ENCODE results near the gene REXO1. TPM values are rescaled to one million over a fixed set of nuclear protein-coding genes. Genes with fewer than 3 reads are reported as not detected.

Gene REXO1
- total RNA-seq, 1 donor from 2014 or later: 37.9 TPM

DNA sequence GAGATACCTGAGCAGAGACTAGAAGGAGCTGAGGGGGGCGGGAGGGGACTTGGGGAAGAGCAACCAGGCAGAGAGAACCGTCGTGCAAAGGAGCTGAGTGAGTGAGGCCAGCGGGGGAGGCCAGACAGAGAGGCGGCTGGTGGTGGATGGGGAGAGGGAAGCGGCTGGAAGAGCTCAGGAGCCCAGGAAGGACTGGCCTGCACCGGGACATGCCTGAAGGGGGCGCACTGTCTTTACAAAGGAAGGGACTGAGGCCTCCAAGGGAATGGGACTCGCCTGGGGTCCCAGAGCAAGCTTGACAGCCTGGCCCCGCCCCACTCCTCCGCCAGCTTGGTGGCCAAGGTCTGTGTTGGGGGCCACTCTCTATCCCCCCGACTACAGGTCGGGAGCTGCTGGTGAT, 80.0 kb downstream of the REXO1 start:
- DNase-seq (ENCODE audit: extremely low spot score, unreplicated experiment): no peak
- Mint-ChIP-seq H3K36me3 (peaks cover 3% of the 10 kb centered on the region), H3K4me1 (ENCODE audit: unreplicated experiment) (peaks cover 2% of the 10 kb centered on the region), H3K27ac (no peak overlapping the region), H3K27me3 (peaks cover 83% of the 10 kb centered on the region), H3K4me3 (no peak overlapping the region), H3K9me3 (peaks cover 14% of the 10 kb centered on the region)
- TF ChIP-seq, protein P1, sequence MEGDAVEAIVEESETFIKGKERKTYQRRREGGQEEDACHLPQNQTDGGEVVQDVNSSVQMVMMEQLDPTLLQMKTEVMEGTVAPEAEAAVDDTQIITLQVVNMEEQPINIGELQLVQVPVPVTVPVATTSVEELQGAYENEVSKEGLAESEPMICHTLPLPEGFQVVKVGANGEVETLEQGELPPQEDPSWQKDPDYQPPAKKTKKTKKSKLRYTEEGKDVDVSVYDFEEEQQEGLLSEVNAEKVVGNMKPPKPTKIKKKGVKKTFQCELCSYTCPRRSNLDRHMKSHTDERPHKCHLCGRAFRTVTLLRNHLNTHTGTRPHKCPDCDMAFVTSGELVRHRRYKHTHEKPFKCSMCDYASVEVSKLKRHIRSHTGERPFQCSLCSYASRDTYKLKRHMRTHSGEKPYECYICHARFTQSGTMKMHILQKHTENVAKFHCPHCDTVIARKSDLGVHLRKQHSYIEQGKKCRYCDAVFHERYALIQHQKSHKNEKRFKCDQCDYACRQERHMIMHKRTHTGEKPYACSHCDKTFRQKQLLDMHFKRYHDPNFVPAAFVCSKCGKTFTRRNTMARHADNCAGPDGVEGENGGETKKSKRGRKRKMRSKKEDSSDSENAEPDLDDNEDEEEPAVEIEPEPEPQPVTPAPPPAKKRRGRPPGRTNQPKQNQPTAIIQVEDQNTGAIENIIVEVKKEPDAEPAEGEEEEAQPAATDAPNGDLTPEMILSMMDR (conservative IDR thresholded peaks at IDR 0.05): peak; percentile 49

DNA sequence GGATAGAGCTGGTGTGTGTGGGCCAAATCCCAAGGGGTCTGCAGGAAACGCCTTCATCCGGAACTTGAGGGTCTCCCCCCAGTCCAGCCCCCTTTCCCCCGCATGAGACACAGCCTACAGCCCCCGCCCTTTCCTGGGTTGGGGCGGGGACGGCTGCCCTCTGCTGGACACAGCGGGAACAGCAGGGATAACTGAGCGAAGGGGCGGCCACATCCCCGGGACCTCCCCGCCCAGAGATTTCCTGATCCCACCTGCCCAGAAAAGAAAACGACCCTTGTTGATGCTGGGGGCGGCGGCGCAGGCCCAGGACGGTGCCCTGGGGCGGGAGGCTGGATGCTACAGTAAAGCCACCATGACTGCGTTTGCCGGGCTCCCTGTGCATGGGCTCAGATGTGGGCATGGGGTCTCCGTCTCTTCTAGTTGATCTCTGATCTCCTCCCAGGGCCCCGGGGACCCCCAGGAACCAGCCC, 80.8 kb downstream of the REXO1 start:
- H3K27me3 Mint-ChIP-seq: peaks cover 81% of the 10 kb centered on the region
- DNase-seq (ENCODE audit: extremely low spot score, unreplicated experiment): no peak

GRCh38 chr19:1766800-1767352, 81.4 kb downstream of the REXO1 start:
- Mint-ChIP-seq H3K27ac (no peak overlapping the region), H3K36me3 (no peaks in the 10 kb centered on the region), H3K9me3 (peaks cover 14% of the 10 kb centered on the region)

More for the DNA sequence above, 80.8 kb downstream of the REXO1 start:
- TF ChIP-seq, protein P1 (conservative IDR thresholded peaks at IDR 0.05): peak; percentile 97
- Mint-ChIP-seq H3K4me1 (ENCODE audit: unreplicated experiment) (no peaks in the 10 kb centered on the region), H3K9me3 (peaks cover 14% of the 10 kb centered on the region), H3K4me3 (no peak overlapping the region), H3K27ac (no peak overlapping the region), H3K36me3 (no peaks in the 10 kb centered on the region)

GRCh38 chr19:1765904-1766799, 82.1 kb downstream of the REXO1 start:
- Mint-ChIP-seq H3K4me1 (ENCODE audit: unreplicated experiment) (no peaks in the 10 kb centered on the region), H3K9me3 (peaks cover 10% of the 10 kb centered on the region), H3K27ac (no peak overlapping the region), H3K36me3 (no peaks in the 10 kb centered on the region), H3K4me3 (no peak overlapping the region), H3K27me3 (peaks cover 81% of the 10 kb centered on the region)
- DNase-seq (ENCODE audit: extremely low spot score, unreplicated experiment): no peak
- TF ChIP-seq, protein P1 (conservative IDR thresholded peaks at IDR 0.05): no peak

More at GRCh38 chr19:1766800-1767352, 81.4 kb downstream of the REXO1 start:
- peaks cover 79% of the 10 kb centered on the region for H3K27me3 Mint-ChIP-seq
- H3K4me1 Mint-ChIP-seq (ENCODE audit: unreplicated experiment): no peaks in the 10 kb centered on the region
- TF ChIP-seq, protein P1 (conservative IDR thresholded peaks at IDR 0.05): no peak
- H3K4me3 Mint-ChIP-seq: no peak overlapping the region
- no peak for DNase-seq (ENCODE audit: extremely low spot score, unreplicated experiment)

Small RNAs within 50 kb of the gene (microRNA-seq; reads per million reads assigned to microRNA genes)
- gene MIR1909: 1.7 reads per million

Other genes starting within 250 kb of the REXO1 start
- 191 and 290 TPM in 2 replicates for gene UQCR11, start 243.0 kb downstream of the REXO1 start, total RNA-seq (ENCODE audit: low replicate concordance)
- 134 and 193 TPM in 2 replicates for gene TCF3, start 195.9 kb downstream of the REXO1 start, total RNA-seq (ENCODE audit: low replicate concordance)
- gene ONECUT3, start 95.0 kb downstream of the REXO1 start, total RNA-seq (ENCODE audit: low replicate concordance): 0.94 and 5.9 TPM in 2 replicates
- gene ATP8B3, start 36.2 kb downstream of the REXO1 start, total RNA-seq (ENCODE audit: low replicate concordance): 0.48 and 1.5 TPM in 2 replicates
- 17.9 and 18.1 TPM in 2 replicates for gene KLF16, start 15.1 kb upstream of the REXO1 start, total RNA-seq (ENCODE audit: low replicate concordance)
- gene ABHD17A, start 37.0 kb upstream of the REXO1 start, total RNA-seq (ENCODE audit: low replicate concordance): 60.4 and 62.0 TPM in 2 replicates
- gene ADAT3, start 56.9 kb upstream of the REXO1 start, total RNA-seq (ENCODE audit: low replicate concordance): 12.1 and 13.9 TPM in 2 replicates
- 76.9 and 90.6 TPM in 2 replicates for gene SCAMP4, start 56.9 kb upstream of the REXO1 start, total RNA-seq (ENCODE audit: low replicate concordance)
- gene CSNK1G2, start 92.7 kb upstream of the REXO1 start, total RNA-seq (ENCODE audit: low replicate concordance): 68.9 and 71.6 TPM in 2 replicates
- 72.5 and 118 TPM in 2 replicates for gene BTBD2, start 167.2 kb upstream of the REXO1 start, total RNA-seq (ENCODE audit: low replicate concordance)
- gene MKNK2, start 202.8 kb upstream of the REXO1 start, total RNA-seq (ENCODE audit: low replicate concordance): 118 and 120 TPM in 2 replicates
- 34.6 and 37.8 TPM in 2 replicates for gene MOB3A, start 247.8 kb upstream of the REXO1 start, total RNA-seq (ENCODE audit: low replicate concordance)
- gene IZUMO4, start 248.4 kb upstream of the REXO1 start, total RNA-seq (ENCODE audit: low replicate concordance): 4.9 and 7.4 TPM in 2 replicates